ENCODE measurements around the gene FOXN4. TPM values are rescaled to one million over a fixed set of nuclear protein-coding genes. Genes with fewer than 3 reads are reported as not detected.

Gene FOXN4
- total RNA-seq, 1 donor: under 0.01 TPM

- DNase-seq (ENCODE audit: low read depth in 2 of 3, low spot score in 2 of 3): peak in 2 of 3 donors; percentile 41 to 53
Observed at GRCh38 chr12:109264095-109264942, 44.8 kb downstream of the FOXN4 start.

GRCh38 chr12:109263439-109263838, 45.6 kb downstream of the FOXN4 start:
- DNase-seq (ENCODE audit: low read depth in 2 of 3, low spot score in 2 of 3): peak in 1 of 3 donors; percentile 6

- DNase-seq (ENCODE audit: low read depth in 2 of 3, low spot score in 2 of 3): no peak
Observed at GRCh38 chr12:109261939-109262338, 47.1 kb downstream of the FOXN4 start.

GRCh38 chr12:109261087-109261486, 48.0 kb downstream of the FOXN4 start:
- DNase-seq (ENCODE audit: low read depth in 2 of 3, low spot score in 2 of 3): no peak

- DNase-seq (ENCODE audit: low read depth in 2 of 3, low spot score in 2 of 3): no peak
Observed at GRCh38 chr12:109259545-109259895, 49.6 kb downstream of the FOXN4 start.

GRCh38 chr12:109258607-109259544, 50.2 kb downstream of the FOXN4 start:
- DNase-seq (ENCODE audit: low read depth in 2 of 3, low spot score in 2 of 3): no peak

GRCh38 chr12:109258201-109258600, 50.9 kb downstream of the FOXN4 start:
- DNase-seq (ENCODE audit: low read depth in 2 of 3, low spot score in 2 of 3): no peak

- DNase-seq (ENCODE audit: low read depth in 2 of 3, low spot score in 2 of 3): no peak
Observed at GRCh38 chr12:109256011-109256410, 53.1 kb downstream of the FOXN4 start.

GRCh38 chr12:109255377-109255776, 53.7 kb downstream of the FOXN4 start:
- DNase-seq (ENCODE audit: low read depth in 2 of 3, low spot score in 2 of 3): peak in 1 of 3 donors; percentile 5

GRCh38 chr12:109253913-109254544, 55.1 kb downstream of the FOXN4 start:
- DNase-seq (ENCODE audit: low read depth in 2 of 3, low spot score in 2 of 3): no peak

GRCh38 chr12:109252799-109253198, 56.3 kb downstream of the FOXN4 start:
- DNase-seq (ENCODE audit: low read depth in 2 of 3, low spot score in 2 of 3): no peak

GRCh38 chr12:109250523-109250922, 58.6 kb downstream of the FOXN4 start:
- DNase-seq (ENCODE audit: low read depth in 2 of 3, low spot score in 2 of 3): no peak

- no peak for DNase-seq (ENCODE audit: low read depth in 2 of 3, low spot score in 2 of 3)
Observed at GRCh38 chr12:109247831-109248654, 61.0 kb downstream of the FOXN4 start.

- no peak for DNase-seq (ENCODE audit: low read depth in 2 of 3, low spot score in 2 of 3)
Observed at GRCh38 chr12:109246221-109246620, 62.9 kb downstream of the FOXN4 start.

- no peak for DNase-seq (ENCODE audit: low read depth in 2 of 3, low spot score in 2 of 3)
Observed at GRCh38 chr12:109244073-109244472, 65.0 kb downstream of the FOXN4 start.

- no peak for DNase-seq (ENCODE audit: low read depth in 2 of 3, low spot score in 2 of 3)
Observed at GRCh38 chr12:109241936-109242335, 67.1 kb downstream of the FOXN4 start.

GRCh38 chr12:109240365-109240764, 68.7 kb downstream of the FOXN4 start:
- DNase-seq (ENCODE audit: low read depth in 2 of 3, low spot score in 2 of 3): no peak

- no peak for DNase-seq (ENCODE audit: low read depth in 2 of 3, low spot score in 2 of 3)
Observed at GRCh38 chr12:109239691-109240090, 69.4 kb downstream of the FOXN4 start.

- DNase-seq (ENCODE audit: low read depth in 2 of 3, low spot score in 2 of 3): no peak
Observed at GRCh38 chr12:109239179-109239578, 69.9 kb downstream of the FOXN4 start.

GRCh38 chr12:109236257-109236656, 72.8 kb downstream of the FOXN4 start:
- no peak for DNase-seq (ENCODE audit: low read depth in 2 of 3, low spot score in 2 of 3)

Measured in hematopoietic multipotent progenitor cell (in vitro differentiated cells).